Vagina (tissue), 2 donors: ENCODE measurements around the gene MROH7. TPM values are rescaled to one million over a fixed set of nuclear protein-coding genes. Genes with fewer than 3 reads are reported as not detected.
"Not testable (repeated sequence)": the region's sequence is repeated elsewhere in the genome, so short reads cannot be mapped to it uniquely, and the experiment has no call there.

Source experiments
- DNase-seq, 2 donors: peaks; one replicate each; pipeline ENCODE4 v3.0.0-alpha.2; 2017; ENCODE audit errors: extremely low spot score in 2 of 2
- H3K27ac ChIP-seq: fragments of 200-600 bp; sonication (generic); one replicate; pipeline ENCODE4 v1.5.1; 2019
- H3K27me3 ChIP-seq: fragments of 200-600 bp; sonication (generic); one replicate; pipeline ENCODE4 v1.5.1; 2019
- H3K36me3 ChIP-seq, 2 donors: fragments of 200-600 bp; sonication (generic); one replicate each; pipeline ENCODE4 v1.5.1; 2017 to 2019
- H3K4me1 ChIP-seq: fragments of 200-600 bp; sonication (generic); one replicate; pipeline ENCODE4 v1.5.1; 2019
- H3K4me3 ChIP-seq, 2 donors: fragments of 200-600 bp; sonication (generic); 1 replicate in 1 of 2; 2 replicates in 1 of 2; pipeline ENCODE4 v1.5.1; 2016 to 2019
- H3K9me3 ChIP-seq: fragments of 200-600 bp; sonication (generic); one replicate; pipeline ENCODE4 v1.5.1; 2019
- CTCF ChIP-seq, 3 experiments: fragments of 450-650 bp in 2 of 3; fragments of 200-600 bp in 1 of 3; sonication (generic) in 1 of 3; IDR thresholded peaks; one replicate each; pipeline ENCODE4 v1.5.1; 2017 to 2019; ENCODE audit warnings: antibody characterized with exemption in 3 of 3, mild to moderate bottlenecking in 2 of 3, moderate library complexity in 2 of 3
- POLR2A ChIP-seq, 2 donors: fragments of 450-650 bp; IDR thresholded peaks; one replicate each; pipeline ENCODE4 v1.6.1; 2017; ENCODE audit warnings: antibody characterized with exemption in 2 of 2, mild to moderate bottlenecking in 2 of 2, moderate library complexity in 2 of 2
- POLR2AphosphoS5 ChIP-seq, 2 donors: sonication (generic); formaldehyde crosslinking; IDR thresholded peaks; one replicate each; pipeline ENCODE4 v1.9.0; 2017; ENCODE audit warnings: antibody characterized with exemption in 2 of 2, mild to moderate bottlenecking in 2 of 2, low read depth in 1 of 2; ENCODE audit not compliant: insufficient read depth in 1 of 2
- intact Hi-C: fragments of 100-400 bp; cut with DNase I; formaldehyde crosslinking; loops from one replicate; pipeline ENCODE4 v1.15.1; 2023
- total RNA-seq: library from RNA; depleted of rRNA; stranded (reverse); fragments of >200 nt; gene quantifications from one replicate; pipeline ENCODE4 v1.2.3, GENCODE V29; 2016

The MROH7 gene
- total RNA-seq, 1 donor from 2014 or later: 7.4 TPM

GRCh38 chr1:54624466-54625464 lies 16.8 kb upstream of the MROH7 start:
- no peak overlapping the region for H3K27ac ChIP-seq
- peak in 1 of 2 donors; percentile 56 for DNase-seq
- no peaks in the 10 kb centered on the region for H3K36me3 ChIP-seq
- intact Hi-C loops: no loop called here
- H3K9me3 ChIP-seq: no peaks in the 10 kb centered on the region
- no peaks in the 10 kb centered on the region for H3K4me1 ChIP-seq
- H3K27me3 ChIP-seq: no peaks in the 10 kb centered on the region
- H3K4me3 ChIP-seq: no peak overlapping the region
- TF ChIP-seq POLR2A (IDR thresholded peaks at IDR 0.05) (no peak), CTCF (IDR thresholded peaks at IDR 0.05) (no peak), POLR2AphosphoS5 (IDR thresholded peaks at IDR 0.05; ENCODE audit: insufficient read depth in 1 of 2, low read depth in 1 of 2) (no peak)

GRCh38 chr1:54627196-54627595 lies 14.4 kb upstream of the MROH7 start:
- intact Hi-C loops: no loop called here
- H3K9me3 ChIP-seq: no peaks in the 10 kb centered on the region
- DNase-seq: no peak
- H3K27me3 ChIP-seq: no peaks in the 10 kb centered on the region
- H3K4me1 ChIP-seq: no peaks in the 10 kb centered on the region
- TF ChIP-seq POLR2AphosphoS5 (IDR thresholded peaks at IDR 0.05; ENCODE audit: insufficient read depth in 1 of 2, low read depth in 1 of 2): no peak
- no peak for TF ChIP-seq POLR2A (IDR thresholded peaks at IDR 0.05)
- no peak for TF ChIP-seq CTCF (IDR thresholded peaks at IDR 0.05)
- H3K36me3 ChIP-seq: no peaks in the 10 kb centered on the region
- no peak overlapping the region for H3K27ac ChIP-seq
- H3K4me3 ChIP-seq: no peak overlapping the region

- H3K27me3 ChIP-seq, H3K27ac ChIP-seq, H3K4me3 ChIP-seq, H3K9me3 ChIP-seq, H3K36me3 ChIP-seq, intact Hi-C loops, DNase-seq, H3K4me1 ChIP-seq: not testable (repeated sequence)
Observed at GRCh38 chr1:54635804-54636203, 5.8 kb upstream of the MROH7 start.

GRCh38 chr1:54636461-54637446 lies 4.8 kb upstream of the MROH7 start:
- H3K27ac ChIP-seq, H3K27me3 ChIP-seq, H3K36me3 ChIP-seq, H3K4me1 ChIP-seq, H3K9me3 ChIP-seq, H3K4me3 ChIP-seq, intact Hi-C loops: not testable (repeated sequence)
- peak in 1 of 2 donors; percentile 5 for DNase-seq

DNA sequence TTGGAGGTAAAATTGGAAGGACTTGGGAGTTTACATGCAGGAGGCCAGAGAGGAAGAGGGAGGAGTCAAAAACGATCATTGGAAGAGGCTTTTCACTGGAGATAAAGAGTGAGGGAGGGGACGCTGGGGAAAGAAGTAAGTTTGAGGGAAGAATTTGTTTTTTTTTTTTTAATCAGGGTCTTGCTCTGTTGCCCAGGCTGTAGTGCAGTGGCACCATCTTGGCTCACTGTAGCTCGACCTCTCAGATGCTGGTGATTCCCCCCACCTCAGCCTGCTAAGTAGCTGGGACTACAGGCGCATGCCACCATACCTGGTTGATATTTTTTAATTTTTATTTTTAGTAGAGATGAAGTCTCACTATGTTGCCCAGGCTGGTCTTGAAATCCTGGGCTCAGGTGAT lies 1.2 kb upstream of the MROH7 start:
- intact Hi-C loops: loop anchor here (5.0 kb wide), 1 partner anchor 1847 kb away; no protein-coding TSS in a partner anchor
- no peak for TF ChIP-seq CTCF (IDR thresholded peaks at IDR 0.05)
- no peaks in the 10 kb centered on the region for H3K4me1 ChIP-seq
- DNase-seq: peak in 1 of 2 donors; percentile 20
- no peak overlapping the region for H3K27ac ChIP-seq
- H3K27me3 ChIP-seq: no peaks in the 10 kb centered on the region
- no peak overlapping the region for H3K4me3 ChIP-seq
- H3K9me3 ChIP-seq: no peaks in the 10 kb centered on the region
- no peaks in the 10 kb centered on the region for H3K36me3 ChIP-seq
